Vein endothelial cell (primary cell): ENCODE measurements around the gene PRCP. TPM values are rescaled to one million over a fixed set of nuclear protein-coding genes. Genes with fewer than 3 reads are reported as not detected.

Experiments
- total RNA-seq: library from RNA; depleted of rRNA; stranded (reverse); fragments of >200 nt; gene quantifications from 2 replicates; pipeline ENCODE4 v1.2.3, GENCODE V29; 2012

PRCP gene
- total RNA-seq: 187 and 229 TPM in 2 replicates

DNA sequence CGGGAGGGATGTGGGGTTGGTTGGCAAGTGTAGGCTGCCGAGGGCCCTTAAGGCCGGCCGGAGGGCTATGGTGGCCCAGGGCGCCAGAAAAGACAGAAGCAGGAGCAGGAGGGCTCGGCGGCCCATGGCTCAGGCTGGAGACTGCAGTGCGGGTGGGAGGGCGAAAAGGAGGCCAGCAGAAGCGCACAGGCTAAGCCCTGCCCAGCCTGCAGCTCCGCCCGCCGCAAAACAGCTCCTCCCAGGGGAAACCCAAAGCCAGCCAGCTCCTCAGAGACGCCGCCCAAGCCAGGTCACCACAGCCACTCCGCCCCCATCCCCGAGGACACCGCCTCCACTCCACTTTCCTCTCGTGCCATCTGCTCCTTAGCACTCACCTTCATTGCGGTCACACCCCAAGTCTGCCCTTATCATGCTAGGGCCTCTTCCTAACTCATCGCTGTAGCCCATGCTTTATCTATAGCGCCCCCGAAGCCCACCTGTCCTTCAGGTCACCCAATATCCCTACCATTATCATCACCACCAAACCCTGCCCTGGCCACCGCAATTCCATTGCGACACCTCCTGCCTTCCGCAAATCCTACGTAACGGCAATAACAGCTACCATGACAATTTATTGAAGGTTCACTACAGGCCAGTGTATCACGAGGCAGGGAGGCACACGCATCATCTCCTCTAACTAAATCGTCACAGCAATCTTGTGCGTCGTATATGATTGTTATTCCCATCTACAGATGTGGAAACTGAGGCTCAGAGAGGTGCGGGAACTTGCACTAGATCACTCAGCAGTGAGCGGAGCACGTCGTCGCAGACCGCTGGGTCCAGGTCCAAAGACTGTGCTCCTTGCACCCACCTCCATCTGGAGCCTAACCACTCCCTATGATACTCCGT is at the start of gene PRCP:
TSS of gene PRCP (minus strand) at position 154 of the 888 bp plus-strand sequence. CDS start at position 126, 28 bp downstream.

DNA sequence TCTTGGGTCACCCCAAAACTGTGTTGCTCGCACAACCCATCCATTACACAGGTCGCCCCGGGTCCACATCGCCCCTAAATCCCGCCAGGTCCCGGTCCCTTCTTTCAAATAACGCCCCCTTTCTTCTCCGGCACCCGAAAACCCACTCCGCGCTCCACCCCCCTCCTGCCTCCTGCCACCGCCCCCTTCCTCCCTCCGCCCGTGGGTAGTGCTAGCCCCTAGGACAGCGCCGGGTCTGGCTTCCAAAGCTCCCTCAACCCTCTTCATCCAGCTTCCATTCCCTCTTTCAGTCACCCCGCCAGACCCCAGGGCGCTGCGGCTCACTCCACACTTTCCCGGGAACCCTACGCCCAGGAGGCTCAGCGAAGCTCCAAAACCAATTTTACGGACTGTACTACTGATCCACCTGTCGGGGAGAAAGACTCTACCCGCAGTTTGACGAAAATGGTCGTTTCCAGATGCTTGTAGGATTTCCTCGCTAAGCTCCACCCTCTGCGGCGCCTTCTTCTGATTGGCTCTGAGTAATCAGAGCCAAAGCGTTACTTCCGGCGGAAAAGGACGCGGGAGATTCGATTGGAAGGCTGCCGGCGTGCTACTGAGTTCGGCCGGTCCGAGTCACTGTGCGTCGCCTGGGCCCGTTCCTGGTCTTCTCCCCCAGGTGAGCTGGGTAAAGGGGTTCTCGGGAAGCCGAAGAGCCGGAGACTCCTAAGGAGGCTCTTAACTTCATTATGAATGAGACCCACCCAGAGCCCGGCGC is 1.1 kb upstream of the PRCP start, which contains the start of gene DDIAS:
TSS of gene DDIAS (plus strand) at position 572 of the 757 bp plus-strand sequence. CDS start 13,003 bp downstream, outside the sequence.

Other genes with a start within 250 kb of the PRCP start
- under 0.01 TPM in 2 replicates for gene FAM181B, start 166.6 kb downstream of the PRCP start, total RNA-seq
- 5.6 and 9.2 TPM in 2 replicates for gene DDIAS, start 1.3 kb upstream of the PRCP start, total RNA-seq
- gene RAB30, start 171.5 kb upstream of the PRCP start, total RNA-seq: 18.2 and 18.3 TPM in 2 replicates